Stimulated activated CD8-positive, alpha-beta memory T cell treated with anti-CD3 and anti-CD28 coated beads, Interleukin-7, amount 100 ng/mL, for 48 hours (primary cell): ENCODE measurements around the gene ELMO2.
A peak's percentile ranks its signal among the peaks of the same experiment; 100 is the strongest.
"Not testable (repeated sequence)": the region's sequence is repeated elsewhere in the genome, so short reads cannot be mapped to it uniquely, and the experiment has no call there.

Experiments
- DNase-seq, 2 donors: peaks; one replicate each; pipeline ENCODE4 v3.0.0-alpha.2; 2020; ENCODE audit warnings: low read depth in 1 of 2; ENCODE audit errors: extremely low read depth in 1 of 2

Gene ELMO2

GRCh38 chr20:46406986-46407670 is 713 bp upstream of the ELMO2 start:
- DNase-seq, result peak; percentile 64 to 86

DNA sequence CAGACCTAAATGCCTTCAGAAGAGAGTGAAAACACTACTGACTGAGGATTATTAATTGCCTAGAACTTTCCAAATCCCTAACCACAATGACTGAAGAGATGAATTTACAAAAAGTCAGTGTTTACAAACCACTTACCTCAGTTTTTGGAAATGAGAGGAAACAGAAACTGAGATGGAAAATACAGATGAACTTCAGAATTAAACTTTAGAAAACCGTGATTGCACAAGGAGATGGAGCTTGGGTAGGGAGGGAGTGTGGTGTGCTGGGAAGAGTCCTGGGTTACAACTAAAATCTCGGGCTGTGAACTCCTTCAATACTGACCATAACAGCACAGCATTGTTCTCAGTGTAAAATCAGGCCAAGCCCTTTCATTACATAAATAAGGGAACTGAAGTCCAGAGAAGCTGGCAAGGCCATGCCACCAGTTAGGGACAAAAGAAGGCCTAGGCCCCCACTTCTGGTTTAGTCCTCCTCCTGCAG is 4.0 kb downstream of the ELMO2 start:
- no peak for DNase-seq

DNA sequence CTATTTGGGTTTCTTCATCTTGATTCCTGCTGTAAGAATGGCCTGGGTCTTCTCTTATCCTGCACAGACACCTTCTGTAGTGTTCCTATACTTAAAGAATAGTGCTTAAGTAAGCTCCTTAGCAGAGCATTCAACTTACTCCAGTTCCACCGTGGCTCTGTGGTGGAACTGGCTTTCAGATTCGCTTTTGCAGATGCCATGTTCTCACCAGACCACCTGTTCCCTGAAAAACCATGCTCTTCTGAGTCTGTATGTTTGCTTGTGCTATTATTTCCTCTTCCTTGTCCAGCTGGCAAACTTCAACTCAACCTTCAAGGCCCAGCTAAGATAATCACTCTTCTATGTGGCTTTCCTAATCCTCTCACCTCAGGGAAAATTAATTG is 4.9 kb downstream of the ELMO2 start:
- no peak for DNase-seq

DNA sequence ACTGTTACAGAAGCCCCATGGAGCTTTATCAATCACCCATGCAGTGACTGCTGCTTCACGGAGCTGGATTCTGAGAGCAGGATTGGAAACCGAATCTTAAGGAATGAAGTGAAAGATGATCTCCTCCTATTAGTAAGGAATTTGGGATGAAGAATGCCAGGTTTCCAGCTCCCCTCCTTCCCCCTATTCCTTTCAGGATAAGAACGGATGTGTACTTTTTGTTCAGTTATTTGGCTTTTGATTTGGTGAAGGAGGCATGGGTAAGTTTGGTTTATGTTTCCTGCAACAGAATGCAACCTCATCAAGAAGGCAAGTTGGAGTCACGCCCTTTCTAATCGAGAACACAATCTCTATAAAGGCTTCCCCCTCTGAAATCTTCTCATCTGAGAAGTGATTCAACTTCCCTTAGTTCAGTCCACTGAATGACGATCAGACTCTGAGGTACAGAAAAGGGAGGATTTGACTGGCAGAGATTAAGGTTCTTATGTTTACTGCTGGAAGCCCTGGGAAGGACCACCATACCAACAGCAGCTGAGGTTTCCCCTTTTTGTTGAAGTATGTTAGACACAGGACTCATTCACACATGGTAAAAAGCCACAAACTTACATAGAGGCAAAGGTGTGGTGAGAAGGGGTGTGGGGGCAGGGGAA is 5.5 kb downstream of the ELMO2 start:
- DNase-seq, result peak in 1 of 2 donors; percentile 15

GRCh38 chr20:46400253-46400652 is 6.2 kb downstream of the ELMO2 start:
- no peak for DNase-seq

GRCh38 chr20:46399401-46399800 is 7.0 kb downstream of the ELMO2 start:
- DNase-seq, result no peak

GRCh38 chr20:46398963-46399362 is 7.5 kb downstream of the ELMO2 start:
- DNase-seq, result no peak

DNA sequence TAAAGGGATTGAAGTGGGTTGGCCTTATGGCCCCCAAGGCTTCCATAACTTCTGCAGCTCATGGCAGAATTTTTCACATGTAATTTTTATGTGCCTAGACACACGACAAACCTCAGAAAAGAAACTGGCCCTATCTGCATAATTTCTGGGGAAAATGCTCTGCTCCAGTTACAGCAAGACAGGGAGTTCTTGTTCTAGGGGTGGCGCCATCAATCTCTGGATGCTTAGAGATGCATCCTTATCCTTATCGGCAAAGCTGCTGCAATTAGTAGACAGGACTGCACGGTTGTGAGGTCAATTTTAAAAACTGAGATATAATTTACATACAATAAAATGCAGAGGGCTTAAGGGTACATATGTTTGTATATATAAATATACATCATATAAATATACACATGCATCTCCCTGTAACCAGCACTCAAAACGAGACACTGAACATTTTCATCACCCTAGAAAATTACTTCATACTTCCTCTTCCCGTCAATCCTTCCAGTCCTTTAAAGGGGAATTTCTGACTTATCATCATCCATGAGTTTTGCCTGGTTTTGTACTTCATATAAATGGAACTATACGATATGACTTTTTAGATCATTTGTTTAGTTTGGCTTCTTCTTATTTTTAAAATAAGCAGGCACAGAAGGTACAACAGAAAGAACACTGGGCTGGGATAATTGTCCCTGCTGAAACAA is 10.2 kb downstream of the ELMO2 start:
- no peak for DNase-seq

- no peak for DNase-seq
Observed at GRCh38 chr20:46394872-46395760, 11.3 kb downstream of the ELMO2 start.

GRCh38 chr20:46393967-46394366 is 12.4 kb downstream of the ELMO2 start:
- no peak for DNase-seq

DNA sequence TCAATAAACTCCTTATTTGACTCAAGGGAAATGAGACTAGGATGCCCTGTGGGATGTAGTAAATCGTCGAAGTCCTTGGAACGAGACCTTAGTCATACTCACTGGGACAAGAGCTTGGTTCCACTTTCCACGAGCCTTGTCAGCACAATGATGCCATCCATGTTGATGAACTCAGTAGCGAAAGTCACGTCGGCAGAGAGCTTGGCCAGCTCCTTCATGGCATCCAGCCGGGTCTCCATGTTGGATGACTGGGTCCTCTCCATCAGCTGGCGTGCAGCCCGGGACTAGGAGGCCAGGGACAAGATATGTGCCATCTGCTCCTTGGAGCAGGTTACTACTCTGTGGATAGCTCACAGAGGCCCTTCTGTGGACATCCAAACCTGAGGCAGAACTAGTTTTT is 17.5 kb downstream of the ELMO2 start:
- DNase-seq, result no peak

- DNase-seq, result no peak
Observed at GRCh38 chr20:46388201-46388836, 18.1 kb downstream of the ELMO2 start.

- not testable (repeated sequence) for DNase-seq
Observed at GRCh38 chr20:46387054-46387453, 19.4 kb downstream of the ELMO2 start.

DNA sequence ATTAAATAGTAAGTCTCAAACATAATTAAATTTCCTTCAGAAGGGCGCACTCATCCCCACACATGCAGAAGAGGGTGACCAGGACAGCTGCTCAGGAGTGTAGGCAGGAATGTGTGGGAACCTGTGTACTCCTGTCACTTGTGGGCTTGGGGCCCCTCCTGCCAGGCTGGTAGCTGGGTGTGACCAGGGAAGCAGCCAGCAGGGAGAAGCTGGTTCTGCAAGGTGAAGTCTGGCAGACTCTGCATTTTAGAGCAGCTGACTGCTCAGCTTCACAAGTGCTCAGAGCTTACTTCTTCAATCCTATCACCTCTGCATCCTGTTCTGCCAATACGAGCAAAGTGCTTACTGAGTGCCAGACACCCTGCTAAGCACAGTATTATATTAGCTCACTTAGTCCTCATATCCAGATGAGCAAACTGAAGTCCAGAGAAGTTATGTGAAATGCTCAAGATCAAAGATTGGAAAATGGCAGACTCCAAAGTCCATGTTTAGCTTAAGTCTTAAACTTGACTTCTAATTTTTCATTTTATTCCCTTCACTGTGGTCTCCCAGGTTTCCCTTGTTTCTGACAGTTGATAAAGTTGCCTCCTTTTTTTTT is 27.9 kb downstream of the ELMO2 start:
- no peak for DNase-seq

- DNase-seq, result no peak
Observed at GRCh38 chr20:46377518-46377917, 28.9 kb downstream of the ELMO2 start.

- DNase-seq, result no peak
Observed at GRCh38 chr20:46376196-46376785, 30.1 kb downstream of the ELMO2 start.

DNA sequence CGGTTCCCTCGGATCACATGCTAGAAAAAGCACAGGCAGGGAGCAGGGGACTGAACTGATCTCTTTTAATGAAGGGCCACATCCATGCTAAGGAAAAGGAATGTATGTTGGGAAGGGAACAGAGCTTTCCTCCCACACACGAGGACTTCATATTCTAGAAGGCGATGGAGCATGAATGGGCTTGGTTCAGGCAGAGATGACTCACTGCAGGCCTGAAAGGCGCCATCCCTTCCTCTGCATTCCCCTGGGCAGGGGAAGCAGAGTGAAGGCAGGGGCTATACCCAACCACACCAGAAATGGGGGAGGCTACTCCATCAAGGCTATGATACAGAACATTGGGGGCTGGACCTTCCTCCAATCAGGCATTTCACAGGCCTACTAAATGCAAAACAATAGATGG is 30.6 kb downstream of the ELMO2 start:
- no peak for DNase-seq

DNA sequence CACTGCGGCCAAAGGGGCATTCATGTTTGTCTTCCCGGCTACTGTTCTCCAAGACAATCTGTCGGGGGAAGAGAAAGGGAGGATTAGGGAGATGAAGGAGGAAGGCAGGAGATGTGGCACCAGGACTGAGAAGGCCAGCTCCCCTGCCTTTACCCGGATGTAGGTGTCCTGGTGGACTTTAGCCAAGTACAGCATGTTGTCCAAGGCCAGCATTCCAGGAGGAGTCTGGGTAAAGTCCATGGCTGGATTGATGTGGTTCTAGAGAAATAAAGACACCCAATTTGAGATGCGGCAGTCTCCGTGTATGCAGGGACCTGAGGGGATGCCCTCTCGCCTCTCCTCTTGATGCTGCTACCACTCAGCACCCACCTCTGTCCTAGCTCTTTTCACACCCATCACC is 32.0 kb downstream of the ELMO2 start:
- no peak for DNase-seq

GRCh38 chr20:46371656-46372055 is 34.8 kb downstream of the ELMO2 start:
- DNase-seq, result no peak

- DNase-seq, result no peak
Observed at GRCh38 chr20:46368902-46369268, 37.5 kb downstream of the ELMO2 start.
